DMS 273 (cell line): ENCODE results near the gene PAX8.

Experiments used
- DNase-seq: peaks from one replicate; lab custom pipeline; 2025; ENCODE audit not compliant: unreplicated experiment; lab: John Stamatoyannopoulos, UW

Gene PAX8

GRCh38 chr2:113186433-113186796 is 92.3 kb downstream of the PAX8 start:
- no peak for DNase-seq

GRCh38 chr2:113185664-113186432 is 92.9 kb downstream of the PAX8 start:
- DNase-seq = no peak

GRCh38 chr2:113184531-113185230 is 94.0 kb downstream of the PAX8 start:
- no peak for DNase-seq

- no peak for DNase-seq
These were observed 95.0 kb downstream of the PAX8 start for GRCh38 chr2:113183703-113184102.

GRCh38 chr2:113183264-113183663 is 95.5 kb downstream of the PAX8 start:
- DNase-seq = no peak

GRCh38 chr2:113182471-113183260 is 96.1 kb downstream of the PAX8 start:
- no peak for DNase-seq

GRCh38 chr2:113181258-113182051 is 97.3 kb downstream of the PAX8 start:
- peak; percentile 27 for DNase-seq

GRCh38 chr2:113180131-113180946 is 98.4 kb downstream of the PAX8 start:
- no peak for DNase-seq

GRCh38 chr2:113179446-113180045 is 99.2 kb downstream of the PAX8 start:
- DNase-seq = no peak

GRCh38 chr2:113178891-113179290 is 99.8 kb downstream of the PAX8 start:
- DNase-seq = no peak

GRCh38 chr2:113178069-113178746 is 100.5 kb downstream of the PAX8 start:
- DNase-seq = no peak

- DNase-seq = no peak
These were observed 101.9 kb downstream of the PAX8 start for GRCh38 chr2:113176696-113177355.

GRCh38 chr2:113175736-113176695 is 102.7 kb downstream of the PAX8 start:
- DNase-seq = no peak

GRCh38 chr2:113175042-113175628 is 103.6 kb downstream of the PAX8 start:
- no peak for DNase-seq

GRCh38 chr2:113174376-113174750 is 104.4 kb downstream of the PAX8 start:
- DNase-seq = no peak

- DNase-seq = no peak
These were observed 105.0 kb downstream of the PAX8 start, which contains the start of gene PSD4 for GRCh38 chr2:113173542-113174375. TSS of gene PSD4 (plus strand) at chr2:113173971. CDS start at chr2:113182457, 8,486 bp downstream.
